Hepatocyte (in vitro differentiated cells): Measurements from ENCODE around the gene PPFIBP2. TPM values are rescaled to one million over a fixed set of nuclear protein-coding genes. Genes with fewer than 3 reads are reported as not detected.

ENCODE experiments used
- DNase-seq: peaks from one replicate; pipeline ENCODE4 v3.0.0-alpha.2; 2016; ENCODE audit warnings: low spot score
- H2AFZ ChIP-seq: fragments of 200-600 bp; sonication (generic); 2 replicates; pipeline ENCODE4 v1.6.0; 2016; ENCODE audit warnings: antibody characterized with exemption, mild to moderate bottlenecking
- H3K27ac ChIP-seq: fragments of 200-600 bp; sonication (generic); 2 replicates; pipeline ENCODE4 v1.5.1; 2016; ENCODE audit warnings: mild to moderate bottlenecking
- H3K27me3 ChIP-seq: fragments of 200-600 bp; sonication (generic); 2 replicates; pipeline ENCODE4 v1.6.1; 2016
- H3K36me3 ChIP-seq: fragments of 200-600 bp; sonication (generic); replicated peaks from 2 replicates; pipeline ENCODE4 v1.5.1; 2016; ENCODE audit warnings: low read depth; ENCODE audit not compliant: insufficient read depth
- H3K4me1 ChIP-seq: fragments of 200-600 bp; sonication (generic); 2 replicates; pipeline ENCODE4 v1.5.1; 2016; ENCODE audit warnings: mild to moderate bottlenecking, moderate library complexity; ENCODE audit not compliant: insufficient read depth
- H3K4me2 ChIP-seq: fragments of 200-600 bp; sonication (generic); 2 replicates; pipeline ENCODE4 v1.6.0; 2016
- H3K4me3 ChIP-seq: fragments of 200-600 bp; sonication (generic); 2 replicates; pipeline ENCODE4 v1.5.1; 2016; ENCODE audit warnings: mild to moderate bottlenecking
- H3K79me2 ChIP-seq: fragments of 200-600 bp; sonication (generic); 2 replicates; pipeline ENCODE4 v1.6.0; 2017; ENCODE audit warnings: mild to moderate bottlenecking
- H3K9me2 ChIP-seq: fragments of 200-600 bp; sonication (generic); replicated peaks from 2 replicates; pipeline ENCODE4 v1.6.0; 2017; ENCODE audit warnings: mild to moderate bottlenecking; ENCODE audit not compliant: insufficient read depth
- H3K9me3 ChIP-seq: fragments of 200-600 bp; sonication (generic); 2 replicates; pipeline ENCODE4 v1.5.1; 2016; ENCODE audit warnings: low read depth, mild to moderate bottlenecking
- H4K20me1 ChIP-seq: fragments of 200-600 bp; sonication (generic); 2 replicates; pipeline ENCODE4 v1.6.0; 2016; ENCODE audit warnings: mild to moderate bottlenecking; ENCODE audit not compliant: insufficient read depth, poor library complexity, severe bottlenecking
- EZH2 ChIP-seq: fragments of 200-600 bp; sonication (generic); IDR thresholded peaks from 2 replicates; pipeline ENCODE4 v1.6.1; 2016; ENCODE audit warnings: antibody characterized with exemption, mild to moderate bottlenecking, borderline replicate concordance
- EZH2phosphoT487 ChIP-seq: fragments of 200-600 bp; sonication (generic); IDR thresholded peaks from one replicate; pipeline ENCODE4 v1.6.1; 2018; ENCODE audit warnings: antibody characterized with exemption, mild to moderate bottlenecking, low read depth, moderate library complexity; ENCODE audit not compliant: unreplicated experiment, severe bottlenecking
- WGBS: methylation state at CpG from one replicate; pipeline ENCODE4 v1.1.6; 2016; ENCODE audit warnings: low lambda C conversion rate; ENCODE audit errors: missing lambda C conversion rate; 5-methylcytosine and 5-hydroxymethylcytosine counted together
- polyA plus RNA-seq: library from polyadenylated mRNA; unstranded; fragments of >200 nt; fragmentation: Nextera tagmentation; extraction: Ambion mirVana; gene quantifications from 2 replicates; pipeline ENCODE4 v1.2.1, GENCODE V29; 2016
- total RNA-seq: library from RNA; depleted of rRNA; stranded (reverse); fragments of >200 nt; gene quantifications from 2 replicates; pipeline ENCODE4 v1.2.3, GENCODE V29; 2014
- TF ChIP-seq, protein P1 (sequence below): fragments of 200-600 bp; sonication (generic); IDR thresholded peaks from 2 replicates; pipeline ENCODE4 v1.5.1; 2016; ENCODE audit warnings: antibody characterized with exemption, mild to moderate bottlenecking; ENCODE audit not compliant: poor library complexity

The PPFIBP2 gene
- total and polyA plus RNA-seq, 2 experiments from 2014 or later = 33.9 to 55.8 TPM

DNA sequence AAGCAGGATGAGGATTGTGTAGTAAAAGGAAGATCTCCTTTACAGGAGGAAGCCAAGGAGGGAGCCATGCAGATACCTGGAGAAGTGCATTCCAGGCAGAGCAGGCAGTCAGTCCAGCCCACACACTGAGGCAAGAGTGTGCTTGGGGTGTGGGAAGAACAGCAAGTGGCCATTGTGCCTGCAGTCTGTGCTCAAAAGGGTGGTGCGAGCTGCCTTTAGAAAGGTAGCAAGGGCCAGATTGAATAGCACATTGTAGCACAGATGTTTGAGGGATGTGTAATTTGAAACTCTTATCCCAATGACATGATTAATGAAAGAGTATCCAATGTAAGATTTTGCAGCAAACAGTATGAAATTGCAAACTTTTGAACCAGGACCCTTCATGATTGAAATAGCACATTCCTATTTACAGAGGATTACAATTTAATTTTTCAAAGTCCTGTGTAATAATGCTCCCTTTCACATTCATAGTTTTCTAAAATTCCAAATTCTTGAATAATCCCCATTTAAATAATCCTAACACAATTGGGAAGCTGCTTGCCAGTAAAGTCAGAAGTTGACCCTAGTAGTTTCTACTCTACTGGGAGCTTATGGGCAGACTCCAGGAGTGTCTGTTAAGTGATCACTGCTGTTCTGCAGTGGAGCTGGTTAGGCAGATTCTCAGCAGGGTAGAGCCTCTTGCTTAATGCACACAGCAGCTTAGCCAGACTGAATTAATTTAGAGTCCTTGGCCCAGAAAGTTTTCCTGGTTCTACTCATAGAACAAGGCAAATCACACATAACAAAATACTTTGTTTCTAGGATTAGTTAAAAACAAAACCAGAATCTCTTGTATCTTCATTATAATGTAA is 81.4 kb downstream of the PPFIBP2 start:
- Histone ChIP-seq H3K36me3 (no peaks in the 10 kb centered on the region), H3K79me2 (peaks cover 24% of the 10 kb centered on the region), H3K4me1 (peaks cover 37% of the 10 kb centered on the region), H4K20me1 (no peaks in the 10 kb centered on the region), H2AFZ (no peak overlapping the region), H3K27ac (no peak overlapping the region), H3K9me2 (no peaks in the 10 kb centered on the region), H3K27me3 (no peaks in the 10 kb centered on the region), H3K4me3 (no peak overlapping the region), H3K9me3 (no peaks in the 10 kb centered on the region), H3K4me2 (no peak overlapping the region)
- WGBS = 79% methylated on average over 1 of the region's 1 CpG
- no peak for TF ChIP-seq EZH2phosphoT487
- TF ChIP-seq EZH2 = no peak
- TF ChIP-seq, protein P1, sequence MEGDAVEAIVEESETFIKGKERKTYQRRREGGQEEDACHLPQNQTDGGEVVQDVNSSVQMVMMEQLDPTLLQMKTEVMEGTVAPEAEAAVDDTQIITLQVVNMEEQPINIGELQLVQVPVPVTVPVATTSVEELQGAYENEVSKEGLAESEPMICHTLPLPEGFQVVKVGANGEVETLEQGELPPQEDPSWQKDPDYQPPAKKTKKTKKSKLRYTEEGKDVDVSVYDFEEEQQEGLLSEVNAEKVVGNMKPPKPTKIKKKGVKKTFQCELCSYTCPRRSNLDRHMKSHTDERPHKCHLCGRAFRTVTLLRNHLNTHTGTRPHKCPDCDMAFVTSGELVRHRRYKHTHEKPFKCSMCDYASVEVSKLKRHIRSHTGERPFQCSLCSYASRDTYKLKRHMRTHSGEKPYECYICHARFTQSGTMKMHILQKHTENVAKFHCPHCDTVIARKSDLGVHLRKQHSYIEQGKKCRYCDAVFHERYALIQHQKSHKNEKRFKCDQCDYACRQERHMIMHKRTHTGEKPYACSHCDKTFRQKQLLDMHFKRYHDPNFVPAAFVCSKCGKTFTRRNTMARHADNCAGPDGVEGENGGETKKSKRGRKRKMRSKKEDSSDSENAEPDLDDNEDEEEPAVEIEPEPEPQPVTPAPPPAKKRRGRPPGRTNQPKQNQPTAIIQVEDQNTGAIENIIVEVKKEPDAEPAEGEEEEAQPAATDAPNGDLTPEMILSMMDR = no peak
- no peak for DNase-seq

DNA sequence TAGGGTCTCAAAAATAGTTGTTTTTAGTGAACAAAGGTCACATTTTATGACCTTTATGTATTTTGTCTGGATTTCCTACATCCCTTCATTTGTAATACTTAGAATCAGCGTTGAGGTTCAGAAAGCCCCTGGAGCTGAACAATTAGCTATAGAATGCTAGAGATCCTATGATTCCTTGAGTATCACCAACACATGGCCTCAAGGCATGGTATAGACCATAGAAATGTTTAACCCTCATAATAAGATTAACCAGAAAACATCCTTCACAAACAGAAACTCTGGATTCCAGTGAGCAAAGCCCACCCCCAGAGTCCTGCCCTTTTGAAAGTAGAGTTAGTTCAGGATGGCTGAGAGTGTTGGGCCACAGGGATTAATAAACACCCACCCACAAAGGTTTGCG is 82.2 kb downstream of the PPFIBP2 start:
- no peak for TF ChIP-seq EZH2phosphoT487
- no peak for TF ChIP-seq EZH2
- TF ChIP-seq, protein P1 = no peak
- H3K4me3 ChIP-seq = no peak overlapping the region
- no peak overlapping the region for H3K4me2 ChIP-seq
- H3K4me1 ChIP-seq = peaks cover 43% of the 10 kb centered on the region
- no peaks in the 10 kb centered on the region for H4K20me1 ChIP-seq
- H2AFZ ChIP-seq = no peak overlapping the region
- H3K79me2 ChIP-seq = peaks cover 17% of the 10 kb centered on the region
- WGBS = 93% methylated on average over 2 of the region's 2 CpGs
- H3K9me3 ChIP-seq = no peaks in the 10 kb centered on the region
- DNase-seq = no peak
- H3K9me2 ChIP-seq = no peaks in the 10 kb centered on the region
- H3K27me3 ChIP-seq = no peaks in the 10 kb centered on the region
- H3K36me3 ChIP-seq = no peaks in the 10 kb centered on the region
- no peak overlapping the region for H3K27ac ChIP-seq

DNA sequence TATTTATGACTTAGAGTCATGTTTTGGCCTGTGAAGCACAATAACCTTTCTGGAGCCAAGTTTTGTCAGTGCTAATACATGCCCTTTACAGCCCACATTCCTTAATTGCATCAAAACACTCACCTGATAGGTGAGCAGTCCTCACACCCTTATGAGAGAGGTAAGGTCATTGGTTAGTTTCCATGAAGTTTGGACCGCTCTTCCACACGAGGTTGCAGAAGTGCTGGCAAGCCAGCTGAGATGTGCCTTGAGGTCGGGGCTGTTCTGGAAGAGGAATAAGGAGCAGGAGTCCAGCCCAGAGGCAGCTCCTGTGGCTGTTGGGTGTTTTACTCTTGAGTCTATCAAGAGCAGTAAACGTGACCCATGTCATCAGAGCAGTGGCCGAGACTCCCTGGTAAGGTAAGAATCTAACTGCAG is 83.2 kb downstream of the PPFIBP2 start:
- 82% methylated on average over 5 of the region's 5 CpGs for WGBS
- no peaks in the 10 kb centered on the region for H3K9me3 ChIP-seq
- H3K27me3 ChIP-seq = no peaks in the 10 kb centered on the region
- H2AFZ ChIP-seq = no peak overlapping the region
- no peaks in the 10 kb centered on the region for H3K9me2 ChIP-seq
- no peaks in the 10 kb centered on the region for H4K20me1 ChIP-seq
- no peak for DNase-seq
- no peak overlapping the region for H3K4me3 ChIP-seq
- H3K4me2 ChIP-seq = no peak overlapping the region
- no peak for TF ChIP-seq EZH2phosphoT487
- TF ChIP-seq, protein P1 = no peak
- TF ChIP-seq EZH2 = no peak
- no peaks in the 10 kb centered on the region for H3K36me3 ChIP-seq
- peaks cover 9% of the 10 kb centered on the region for H3K79me2 ChIP-seq
- peaks cover 43% of the 10 kb centered on the region for H3K4me1 ChIP-seq
- peak overlapping the region; percentile 68 for H3K27ac ChIP-seq
